ENCODE data around the gene OCEL1.
A peak's percentile ranks its signal among the peaks of the same experiment; 100 is the strongest.

OCEL1 gene

GRCh38 chr19:17259118-17259780, 33.2 kb downstream of the OCEL1 start:
- H3K9ac ChIP-seq (ENCODE audit: low read length) = no peak overlapping the region
- no peak overlapping the region for H3K4me2 ChIP-seq (ENCODE audit: low read depth, low read length)
- no peaks in the 10 kb centered on the region for H3K36me3 ChIP-seq (replicated peaks; ENCODE audit: insufficient read depth, low read length)
- H3K79me2 ChIP-seq (ENCODE audit: low read length) = no peaks in the 10 kb centered on the region
- TF ChIP-seq EZH2phosphoT487 (IDR thresholded peaks at IDR 0.05; ENCODE audit: low read length) = no peak
- TF ChIP-seq EZH2 (optimal IDR thresholded peaks at IDR 0.05; ENCODE audit: low read depth, low read length) = no peak
- no peak for TF ChIP-seq CTCF (IDR thresholded peaks at IDR 0.05; ENCODE audit: low read length)
- no peaks in the 10 kb centered on the region for H3K9me3 ChIP-seq (replicated peaks; ENCODE audit: insufficient read depth, low read length)
- H3F3A ChIP-seq (ENCODE audit: insufficient read depth, low read length) = no peaks in the 10 kb centered on the region
- H3K4me1 ChIP-seq (ENCODE audit: low read length) = no peaks in the 10 kb centered on the region
- no peak overlapping the region for H3K4me3 ChIP-seq (ENCODE audit: low read length)
- H3K27ac ChIP-seq (ENCODE audit: low read length) = no peak overlapping the region
- H3K9me2 ChIP-seq (replicated peaks; ENCODE audit: insufficient read depth, low read length) = no peaks in the 10 kb centered on the region
- DNase-seq = no peak
- peaks cover 25% of the 10 kb centered on the region for H3K27me3 ChIP-seq (replicated peaks; ENCODE audit: insufficient read depth, low read length)
- H2AFZ ChIP-seq (ENCODE audit: low read length) = no peak overlapping the region
- no peaks in the 10 kb centered on the region for H4K20me1 ChIP-seq (ENCODE audit: insufficient read depth, low read length)

- Histone ChIP-seq H2AFZ (ENCODE audit: low read length) (no peak overlapping the region), H3K9me2 (replicated peaks; ENCODE audit: insufficient read depth, low read length) (no peaks in the 10 kb centered on the region), H3K4me2 (ENCODE audit: low read depth, low read length) (no peak overlapping the region), H3K79me2 (ENCODE audit: low read length) (no peaks in the 10 kb centered on the region), H4K20me1 (ENCODE audit: insufficient read depth, low read length) (no peaks in the 10 kb centered on the region), H3K9me3 (replicated peaks; ENCODE audit: insufficient read depth, low read length) (no peaks in the 10 kb centered on the region), H3K4me3 (ENCODE audit: low read length) (no peak overlapping the region), H3K4me1 (ENCODE audit: low read length) (no peaks in the 10 kb centered on the region), H3K9ac (ENCODE audit: low read length) (no peak overlapping the region), H3K27me3 (replicated peaks; ENCODE audit: insufficient read depth, low read length) (peaks cover 19% of the 10 kb centered on the region), H3K36me3 (replicated peaks; ENCODE audit: insufficient read depth, low read length) (no peaks in the 10 kb centered on the region), H3K27ac (ENCODE audit: low read length) (no peak overlapping the region), H3F3A (ENCODE audit: insufficient read depth, low read length) (no peaks in the 10 kb centered on the region)
- no peak for TF ChIP-seq EZH2 (optimal IDR thresholded peaks at IDR 0.05; ENCODE audit: low read depth, low read length)
- no peak for TF ChIP-seq EZH2phosphoT487 (IDR thresholded peaks at IDR 0.05; ENCODE audit: low read length)
- no peak for TF ChIP-seq CTCF (IDR thresholded peaks at IDR 0.05; ENCODE audit: low read length)
- DNase-seq = no peak
Observed at GRCh38 chr19:17259934-17260333, 33.9 kb downstream of the OCEL1 start.

GRCh38 chr19:17260842-17261325, 34.9 kb downstream of the OCEL1 start:
- H3K27ac ChIP-seq (ENCODE audit: low read length) = no peak overlapping the region

More at GRCh38 chr19:17260842-17261325, 34.9 kb downstream of the OCEL1 start:
- Histone ChIP-seq H3K9me3 (replicated peaks; ENCODE audit: insufficient read depth, low read length) (no peaks in the 10 kb centered on the region), H3K4me3 (ENCODE audit: low read length) (no peak overlapping the region), H3K4me1 (ENCODE audit: low read length) (peaks cover under 1% of the 10 kb centered on the region; the same call in 1 of the 2 replicates), H3K9ac (ENCODE audit: low read length) (peak overlapping the region; percentile 15; the same call in 1 of the 2 replicates), H3F3A (ENCODE audit: insufficient read depth, low read length) (no peaks in the 10 kb centered on the region), H3K36me3 (replicated peaks; ENCODE audit: insufficient read depth, low read length) (no peaks in the 10 kb centered on the region), H4K20me1 (ENCODE audit: insufficient read depth, low read length) (no peaks in the 10 kb centered on the region), H3K27me3 (replicated peaks; ENCODE audit: insufficient read depth, low read length) (peaks cover 9% of the 10 kb centered on the region), H3K4me2 (ENCODE audit: low read depth, low read length) (peak overlapping the region; percentile 12; the same call in 1 of the 2 replicates), H2AFZ (ENCODE audit: low read length) (peak overlapping the region; percentile 32; the same call in 1 of the 2 replicates), H3K9me2 (replicated peaks; ENCODE audit: insufficient read depth, low read length) (no peaks in the 10 kb centered on the region), H3K79me2 (ENCODE audit: low read length) (no peaks in the 10 kb centered on the region)
- DNase-seq = peak; percentile 89
- TF ChIP-seq EZH2 (optimal IDR thresholded peaks at IDR 0.05; ENCODE audit: low read depth, low read length) (no peak), CTCF (IDR thresholded peaks at IDR 0.05; ENCODE audit: low read length) (peak; percentile 97)

Data from MM.1S (cell line).